K562 (cell line): ENCODE results near the gene PRM3. TPM values are rescaled to one million over a fixed set of nuclear protein-coding genes. Genes with fewer than 3 reads are reported as not detected.
A peak's percentile ranks its signal among the peaks of the same experiment; 100 is the strongest.

Experiments
- BRCA1 ChIP-seq, 2 experiments: fragments of 450-650 bp in 1 of 2; sonication (generic) in 1 of 2; formaldehyde crosslinking in 1 of 2; IDR thresholded peaks; 2 replicates each; pipeline versions ENCODE4 v1.5.0 to v1.6.1; 2017 to 2020; ENCODE audit warnings: mild to moderate bottlenecking in 1 of 2, missing genetic modification reagents in 1 of 2
- GABPA ChIP-seq: fragments of 200-800 bp; sonication (Bioruptor generic); conservative IDR thresholded peaks from 2 replicates; pipeline ENCODE4 v1.6.1; 2016; ENCODE audit warnings: low read depth, missing genetic modification characterization, missing compliant biosample characterization
- KDM5B ChIP-seq: fragments of 200-600 bp; sonication (generic); IDR thresholded peaks from 2 replicates; pipeline ENCODE4 v1.6.1; 2012; ENCODE audit warnings: low read depth, mild to moderate bottlenecking, moderate library complexity, low read length, control low read depth, inconsistent platforms; ENCODE audit not compliant: insufficient replicate concordance
- NRF1 ChIP-seq, 2 experiments: fragments of 450-650 bp; IDR thresholded peaks in 1 of 2; conservative IDR thresholded peaks in 1 of 2; 2 replicates each; pipeline ENCODE4 v1.6.1; 2014; ENCODE audit warnings: mild to moderate bottlenecking in 2 of 2
- polyA plus RNA-seq, 8 experiments: library from polyadenylated mRNA; depleted of rRNA in 4 of 8; stranded (reverse) in 5 of 8; unstranded in 3 of 8; fragments of >200 nt; fragmentation: Nextera tagmentation in 2 of 8; fragmentation: Illumina TruSeq in 1 of 8; extraction: Ambion mirVana in 2 of 8; extraction: Trizol in 1 of 8; gene quantifications; 2 replicates each; pipeline versions ENCODE4 v1.2.1 to v1.2.3, GENCODE V29; 2011 to 2014; ENCODE audit warnings: inconsistent platforms in 1 of 8, missing spikeins in 1 of 8
- total RNA-seq, 7 experiments: library from RNA; depleted of rRNA in 6 of 7; stranded (reverse); fragments of >200 nt in 6 of 7; fragmentation: Illumina TruSeq in 2 of 7; extraction: Trizol in 2 of 7; gene quantifications; 2 replicates each; pipeline versions ENCODE4 v1.2.1 to v1.2.3, GENCODE V29; 2011 to 2021; ENCODE audit warnings: low replicate concordance in 1 of 7
- TF ChIP-seq, protein P1 (sequence below), 2 experiments: fragments of 450-650 bp; IDR thresholded peaks; 2 replicates each; pipeline ENCODE4 v1.6.1; 2016; ENCODE audit warnings: mild to moderate bottlenecking in 2 of 2, borderline replicate concordance in 1 of 2, low read depth in 1 of 2, moderate library complexity in 1 of 2

PRM3 gene
- total and polyA plus RNA-seq, 9 of the 15 experiments (the other 6 are each of a cell fraction or from before 2014, with no cell fraction given), result not detected

DNA sequence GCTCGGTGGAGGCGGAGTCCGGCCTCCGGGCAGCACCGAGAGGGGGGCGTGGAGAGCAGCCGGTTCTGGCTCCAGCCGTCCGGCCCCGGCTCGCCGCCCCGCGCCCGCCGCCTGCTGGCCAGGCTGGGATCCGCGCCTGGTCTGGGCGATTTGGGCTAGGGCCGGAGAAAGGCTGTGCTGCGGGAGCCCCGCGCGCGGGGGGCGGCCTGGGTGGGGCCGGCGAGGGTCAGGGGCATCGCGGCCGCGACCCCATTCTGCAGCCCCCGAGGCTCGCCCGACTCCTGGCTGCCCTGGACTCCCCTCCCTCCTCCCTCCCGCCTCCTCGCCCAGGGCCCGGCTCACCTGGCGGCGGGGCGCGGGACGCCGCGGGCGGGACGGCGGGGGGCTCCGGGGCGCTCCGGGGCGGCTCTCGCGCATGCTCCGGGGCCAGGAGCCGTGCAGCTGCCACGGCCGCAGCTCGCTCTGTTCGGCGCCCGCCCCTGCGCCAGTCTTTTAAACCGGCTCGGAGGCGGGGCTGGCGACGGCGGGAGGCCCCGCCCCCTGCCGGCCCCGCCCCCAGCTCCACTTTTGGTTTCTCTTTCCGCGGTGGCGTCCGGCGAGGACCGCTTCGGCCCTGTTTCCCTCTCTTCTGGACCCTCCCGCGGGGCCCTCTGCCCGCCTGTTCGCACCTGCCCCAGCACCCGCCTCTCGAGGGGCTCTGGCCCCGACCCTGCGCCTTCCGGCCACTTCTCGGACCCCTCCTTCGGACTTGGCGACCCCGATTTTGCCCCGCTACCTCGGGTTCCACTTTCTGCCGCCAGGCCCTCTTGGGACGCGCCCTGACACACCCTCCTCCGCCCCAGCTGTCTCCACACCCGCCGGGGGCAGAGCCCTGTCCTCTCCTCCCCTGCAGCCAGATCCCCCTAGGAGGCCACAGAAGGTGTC lies 17.4 kb downstream of the PRM3 start, which contains the start of gene SOCS1 (continued):
- TF ChIP-seq GABPA (tag) (no peak), NRF1 (conservative IDR thresholded peaks at IDR 0.05 in 1 of 2, IDR thresholded peaks at IDR 0.05 in 1 of 2) (peak; percentile 86 to 89), BRCA1 (IDR thresholded peaks at IDR 0.05) (no peak), BRCA1 (CRISPR knock-in tag; IDR thresholded peaks at IDR 0.05) (no peak), KDM5B (peak; percentile 97)
- TF ChIP-seq, protein P1, sequence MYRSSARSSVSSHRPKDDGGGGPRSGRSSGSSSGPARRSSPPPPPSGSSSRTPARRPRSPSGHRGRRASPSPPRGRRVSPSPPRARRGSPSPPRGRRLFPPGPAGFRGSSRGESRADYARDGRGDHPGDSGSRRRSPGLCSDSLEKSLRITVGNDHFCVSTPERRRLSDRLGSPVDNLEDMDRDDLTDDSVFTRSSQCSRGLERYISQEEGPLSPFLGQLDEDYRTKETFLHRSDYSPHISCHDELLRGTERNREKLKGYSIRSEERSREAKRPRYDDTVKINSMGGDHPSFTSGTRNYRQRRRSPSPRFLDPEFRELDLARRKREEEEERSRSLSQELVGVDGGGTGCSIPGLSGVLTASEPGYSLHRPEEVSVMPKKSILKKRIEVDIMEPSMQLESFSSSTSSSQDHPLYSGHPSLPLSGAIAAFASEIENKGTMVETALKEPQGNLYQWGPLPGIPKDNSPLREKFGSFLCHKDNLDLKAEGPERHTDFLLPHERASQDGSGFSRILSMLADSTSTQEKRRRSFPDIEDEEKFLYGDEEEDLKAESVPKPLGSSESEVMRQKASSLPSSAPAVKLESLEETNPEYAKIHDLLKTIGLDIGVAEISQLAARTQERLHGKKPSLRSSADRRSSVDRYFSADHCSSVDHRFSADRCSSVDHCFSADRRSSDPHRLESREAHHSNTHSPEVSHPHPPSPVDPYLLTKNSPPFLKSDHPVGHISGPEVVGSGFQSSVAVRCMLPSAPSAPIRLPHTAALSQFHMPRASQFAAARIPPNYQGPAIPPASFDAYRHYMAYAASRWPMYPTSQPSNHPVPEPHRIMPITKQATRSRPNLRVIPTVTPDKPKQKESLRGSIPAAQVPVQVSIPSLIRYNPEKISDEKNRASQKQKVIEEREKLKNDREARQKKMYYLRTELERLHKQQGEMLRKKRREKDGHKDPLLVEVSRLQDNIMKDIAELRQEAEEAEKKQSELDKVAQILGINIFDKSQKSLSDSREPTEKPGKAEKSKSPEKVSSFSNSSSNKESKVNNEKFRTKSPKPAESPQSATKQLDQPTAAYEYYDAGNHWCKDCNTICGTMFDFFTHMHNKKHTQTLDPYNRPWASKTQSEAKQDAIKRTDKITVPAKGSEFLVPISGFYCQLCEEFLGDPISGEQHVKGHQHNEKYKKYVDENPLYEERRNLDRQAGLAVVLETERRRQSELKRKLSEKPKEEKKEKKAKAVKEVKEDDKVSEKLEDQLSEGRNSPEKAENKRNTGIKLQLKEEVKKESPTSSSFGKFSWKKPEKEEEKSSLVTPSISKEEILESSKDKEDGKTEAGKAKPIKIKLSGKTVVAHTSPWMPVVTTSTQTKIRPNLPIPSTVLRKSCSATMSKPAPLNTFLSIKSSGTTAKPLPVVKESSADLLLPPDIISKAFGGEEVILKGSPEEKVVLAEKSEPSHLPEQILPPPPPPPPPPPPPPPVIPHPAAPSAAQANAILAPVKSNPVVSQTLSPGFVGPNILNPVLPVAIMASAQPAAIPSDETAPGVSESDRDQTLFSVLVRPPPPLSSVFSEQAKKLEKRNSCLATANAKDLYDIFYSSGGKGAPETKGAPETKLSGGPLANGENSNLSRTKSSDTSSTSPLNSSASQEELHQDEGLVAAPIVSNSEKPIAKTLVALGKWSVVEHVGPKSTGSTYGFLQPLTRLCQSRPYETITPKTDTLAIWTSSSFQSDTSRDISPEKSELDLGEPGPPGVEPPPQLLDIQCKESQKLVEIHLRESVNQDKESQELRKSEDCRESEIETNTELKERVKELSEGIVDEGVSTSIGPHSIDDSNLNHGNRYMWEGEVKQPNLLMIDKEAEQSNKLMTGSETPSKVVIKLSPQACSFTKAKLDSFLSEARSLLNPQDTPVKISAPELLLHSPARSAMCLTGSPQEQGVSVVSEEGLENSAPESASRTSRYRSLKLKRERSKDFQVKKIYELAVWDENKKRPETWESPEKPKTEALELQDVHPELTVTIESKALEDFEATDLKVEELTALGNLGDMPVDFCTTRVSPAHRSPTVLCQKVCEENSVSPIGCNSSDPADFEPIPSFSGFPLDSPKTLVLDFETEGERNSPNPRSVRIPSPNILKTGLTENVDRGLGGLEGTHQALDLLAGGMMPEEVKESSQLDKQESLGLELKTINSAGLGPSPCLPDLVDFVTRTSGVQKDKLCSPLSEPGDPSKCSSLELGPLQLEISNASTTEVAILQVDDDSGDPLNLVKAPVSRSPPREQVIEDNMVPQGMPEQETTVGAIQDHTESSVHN (IDR thresholded peaks at IDR 0.05; ENCODE audit: borderline replicate concordance in 1 of 2, low read depth in 1 of 2), result peak in 1 of 2 experiments; percentile 97; a peak in 2 of 4 replicates
